Measurements from ENCODE around the gene PELI1. TPM values are rescaled to one million over a fixed set of nuclear protein-coding genes. Genes with fewer than 3 reads are reported as not detected.
A peak's percentile ranks its signal among the peaks of the same experiment; 100 is the strongest.

The PELI1 gene, protein sequence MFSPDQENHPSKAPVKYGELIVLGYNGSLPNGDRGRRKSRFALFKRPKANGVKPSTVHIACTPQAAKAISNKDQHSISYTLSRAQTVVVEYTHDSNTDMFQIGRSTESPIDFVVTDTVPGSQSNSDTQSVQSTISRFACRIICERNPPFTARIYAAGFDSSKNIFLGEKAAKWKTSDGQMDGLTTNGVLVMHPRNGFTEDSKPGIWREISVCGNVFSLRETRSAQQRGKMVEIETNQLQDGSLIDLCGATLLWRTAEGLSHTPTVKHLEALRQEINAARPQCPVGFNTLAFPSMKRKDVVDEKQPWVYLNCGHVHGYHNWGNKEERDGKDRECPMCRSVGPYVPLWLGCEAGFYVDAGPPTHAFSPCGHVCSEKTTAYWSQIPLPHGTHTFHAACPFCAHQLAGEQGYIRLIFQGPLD
- 10 to 100 TPM in 1 of 2 donors, 1 to 10 TPM in 1; 6.3 to 16.6 TPM for total RNA-seq

DNA sequence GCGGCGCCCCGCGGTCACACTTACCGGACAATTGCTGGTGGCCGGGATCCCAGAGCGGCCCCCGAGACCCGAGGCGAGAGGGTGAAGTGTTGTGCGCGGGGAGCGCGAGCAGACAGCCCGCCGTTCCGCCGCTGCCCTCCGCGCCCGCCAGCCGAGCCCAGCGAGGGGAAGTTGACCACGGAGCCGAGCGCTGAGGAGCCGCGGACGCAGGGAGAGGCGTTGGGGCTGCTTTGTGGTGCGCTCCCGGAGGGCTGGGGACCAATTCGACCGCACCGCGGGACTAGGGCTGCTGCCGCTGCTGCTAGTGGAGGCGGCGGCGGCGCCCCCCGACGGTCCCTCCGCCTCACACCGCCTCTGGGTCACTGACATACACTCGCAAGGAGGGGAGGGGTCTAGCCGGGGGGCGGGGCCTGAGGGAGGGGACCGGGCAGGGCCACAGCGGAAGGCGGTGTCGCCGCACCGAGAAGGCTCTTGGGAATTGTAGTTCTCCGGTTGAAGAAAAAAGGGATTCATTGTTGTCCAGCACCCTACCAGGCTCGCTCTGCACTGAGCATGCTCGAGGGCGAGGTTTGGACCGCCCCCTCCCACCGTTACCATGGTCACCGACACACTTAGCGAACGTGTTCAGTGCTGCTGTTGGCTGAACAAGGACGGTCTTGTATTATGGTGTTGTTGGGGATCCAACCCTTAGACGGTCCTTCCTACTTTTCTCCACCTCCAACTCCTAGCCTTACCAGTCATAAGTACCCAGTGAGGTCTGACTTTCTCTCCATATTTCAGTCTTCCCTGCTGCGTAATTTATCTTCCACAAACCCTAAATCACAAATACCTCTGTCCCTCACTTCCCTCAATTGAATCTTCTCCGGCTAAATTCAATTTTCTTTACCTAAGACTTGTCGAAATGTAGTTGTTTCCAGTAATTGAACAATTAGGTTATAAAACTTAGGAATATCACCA, at the start of gene PELI1:
Gene PELI1, minus strand, starts transcription at position 364 of the 957 bp plus-strand sequence. CDS start 36,110 bp downstream, outside the sequence.
- peak within 1 kb of the TSS; percentile 81 to 99 (median 94) for H3K27ac ChIP-seq
- DNase-seq (peak; percentile 95 to 98 (median 97)), ATAC-seq (peak; percentile 97)
- intact Hi-C loops (cut with DNase I) = loop anchor here (10.0 kb wide), 1 partner anchor 90 kb away; no protein-coding TSS in a partner anchor
- peak within 1 kb of the TSS; percentile 69 to 90 for H3K4me3 ChIP-seq
- peaks cover 12% of the 10 kb centered on the region for H3K4me1 ChIP-seq
- no peaks in the 10 kb centered on the region for H3K27me3 ChIP-seq
- no peaks in the 10 kb centered on the region for H3K36me3 ChIP-seq (replicated peaks in 1 of 2; ENCODE audit: insufficient read depth in 1 of 2, low read depth in 2 of 2)
- WGBS, 2 donors = 3 to 18% methylated on average over 15 to 61 of the region's 68 CpGs
- TF ChIP-seq, protein P1, sequence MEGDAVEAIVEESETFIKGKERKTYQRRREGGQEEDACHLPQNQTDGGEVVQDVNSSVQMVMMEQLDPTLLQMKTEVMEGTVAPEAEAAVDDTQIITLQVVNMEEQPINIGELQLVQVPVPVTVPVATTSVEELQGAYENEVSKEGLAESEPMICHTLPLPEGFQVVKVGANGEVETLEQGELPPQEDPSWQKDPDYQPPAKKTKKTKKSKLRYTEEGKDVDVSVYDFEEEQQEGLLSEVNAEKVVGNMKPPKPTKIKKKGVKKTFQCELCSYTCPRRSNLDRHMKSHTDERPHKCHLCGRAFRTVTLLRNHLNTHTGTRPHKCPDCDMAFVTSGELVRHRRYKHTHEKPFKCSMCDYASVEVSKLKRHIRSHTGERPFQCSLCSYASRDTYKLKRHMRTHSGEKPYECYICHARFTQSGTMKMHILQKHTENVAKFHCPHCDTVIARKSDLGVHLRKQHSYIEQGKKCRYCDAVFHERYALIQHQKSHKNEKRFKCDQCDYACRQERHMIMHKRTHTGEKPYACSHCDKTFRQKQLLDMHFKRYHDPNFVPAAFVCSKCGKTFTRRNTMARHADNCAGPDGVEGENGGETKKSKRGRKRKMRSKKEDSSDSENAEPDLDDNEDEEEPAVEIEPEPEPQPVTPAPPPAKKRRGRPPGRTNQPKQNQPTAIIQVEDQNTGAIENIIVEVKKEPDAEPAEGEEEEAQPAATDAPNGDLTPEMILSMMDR (IDR thresholded peaks at IDR 0.05) = peak in 4 of 7 experiments; percentile 32 to 41 (median 36)
- peak; percentile 94 to 98 (median 96) for TF ChIP-seq POLR2A (IDR thresholded peaks at IDR 0.05)
- H3K9me3 ChIP-seq = no peaks in the 10 kb centered on the region

DNA sequence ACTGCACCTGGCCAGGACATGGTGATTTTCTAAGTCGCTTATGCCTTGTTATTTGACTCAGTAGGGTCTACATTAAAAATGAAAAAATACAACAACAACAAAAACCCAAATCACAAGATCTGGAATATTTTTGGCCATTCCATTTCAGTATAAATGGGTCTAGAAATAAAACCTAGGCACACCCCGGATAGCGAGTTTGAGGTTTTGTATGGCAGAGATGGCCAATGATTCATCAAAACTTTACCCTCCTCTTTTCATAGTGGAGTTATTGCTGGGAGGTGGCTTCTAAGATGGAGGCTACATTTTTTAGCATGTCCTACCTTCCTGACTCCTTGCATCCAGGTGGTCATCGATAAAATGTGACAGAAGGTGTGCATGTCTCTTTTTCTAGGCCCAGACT, 49.3 kb upstream of the PELI1 start:
- H3K27ac ChIP-seq = no peak overlapping the region
- DNase-seq = no peak

DNA sequence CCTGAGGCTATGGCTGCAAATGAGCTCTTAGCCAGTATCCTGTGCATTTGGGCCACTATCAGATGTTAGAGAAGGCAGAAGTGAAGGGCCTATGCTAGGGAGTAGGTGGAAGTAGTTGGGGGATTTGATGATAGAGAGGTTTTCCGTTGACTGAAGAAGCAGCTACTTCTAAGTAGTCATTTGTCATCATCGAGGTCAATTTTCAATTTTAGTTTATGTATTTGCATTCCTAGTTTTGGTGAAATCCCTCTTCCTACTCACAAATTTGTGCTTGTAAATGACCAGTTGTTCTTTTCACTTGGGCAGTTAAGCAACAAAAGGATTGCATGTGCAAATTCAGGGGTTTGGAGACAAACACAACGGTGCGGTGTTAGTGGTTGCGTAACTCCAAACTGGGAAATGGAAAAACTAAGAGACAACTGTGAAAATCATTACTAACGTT, 48.5 kb upstream of the PELI1 start:
- TF ChIP-seq, protein P1 (IDR thresholded peaks at IDR 0.05) = no peak
- TF ChIP-seq POLR2A (IDR thresholded peaks at IDR 0.05) = no peak
- Histone ChIP-seq H3K36me3 (replicated peaks in 1 of 2; ENCODE audit: insufficient read depth in 1 of 2, low read depth in 2 of 2) (no peaks in the 10 kb centered on the region), H3K9me3 (no peaks in the 10 kb centered on the region), H3K27me3 (no peaks in the 10 kb centered on the region), H3K27ac (peak overlapping the region in 1 of 4 donors; percentile 69), H3K4me1 (no peaks in the 10 kb centered on the region), H3K4me3 (no peak overlapping the region)
- DNase-seq (peak in 1 of 4 donors; percentile 57), ATAC-seq (no peak)
- intact Hi-C loops (cut with DNase I) = no loop called here
- 48 to 56% methylated on average over 6 of the region's 6 CpGs for WGBS, 2 donors

More for the DNA sequence above, 49.3 kb upstream of the PELI1 start:
- WGBS, 2 donors = 86 to 95% methylated on average over 4 of the region's 4 CpGs
- no peaks in the 10 kb centered on the region for H3K36me3 ChIP-seq (replicated peaks in 1 of 2; ENCODE audit: insufficient read depth in 1 of 2, low read depth in 2 of 2)
- H3K27me3 ChIP-seq = no peaks in the 10 kb centered on the region
- no peak for ATAC-seq
- TF ChIP-seq POLR2A (IDR thresholded peaks at IDR 0.05) = no peak
- TF ChIP-seq, protein P1 (IDR thresholded peaks at IDR 0.05) = no peak
- H3K9me3 ChIP-seq = no peaks in the 10 kb centered on the region
- intact Hi-C loops (cut with DNase I) = no loop called here
- no peak overlapping the region for H3K4me3 ChIP-seq
- H3K4me1 ChIP-seq = no peaks in the 10 kb centered on the region

DNA sequence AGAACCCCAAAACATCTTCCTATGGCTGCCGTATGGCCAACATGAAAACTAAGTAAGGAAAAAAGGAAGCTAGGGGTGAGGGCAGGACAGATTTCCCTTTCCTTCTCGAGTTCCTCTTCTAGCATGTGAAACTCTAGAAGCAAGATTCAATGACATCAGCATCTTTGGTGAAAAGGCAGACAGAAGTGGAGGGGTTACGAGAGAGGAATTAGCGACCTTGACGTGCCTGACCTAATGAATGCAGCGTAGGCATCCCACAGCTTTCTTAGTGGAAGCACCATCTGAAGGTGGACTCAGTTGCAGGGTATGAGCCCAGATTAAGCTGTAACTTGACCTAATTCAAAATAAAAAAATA, 47.9 kb upstream of the PELI1 start:
- 65 to 90% methylated on average over 6 of the region's 6 CpGs for WGBS, 2 donors
- no peak for ATAC-seq
- H3K27ac ChIP-seq = peak overlapping the region in 1 of 4 donors; percentile 69

More for the DNA sequence above, 47.9 kb upstream of the PELI1 start:
- no peaks in the 10 kb centered on the region for H3K36me3 ChIP-seq (replicated peaks in 1 of 2; ENCODE audit: insufficient read depth in 1 of 2, low read depth in 2 of 2)
- peak in 1 of 4 donors; percentile 47 for DNase-seq
- H3K27me3 ChIP-seq = no peaks in the 10 kb centered on the region
- intact Hi-C loops (cut with DNase I) = no loop called here
- H3K4me3 ChIP-seq = no peak overlapping the region
- no peaks in the 10 kb centered on the region for H3K9me3 ChIP-seq
- TF ChIP-seq, protein P1 (IDR thresholded peaks at IDR 0.05) = no peak
- H3K4me1 ChIP-seq = no peaks in the 10 kb centered on the region

Measured in body of pancreas (tissue), 4 donors.